HG02938 (cell line): Measurements from ENCODE around the gene TBC1D3L.
"Not testable (repeated sequence)": the region's sequence is repeated elsewhere in the genome, so short reads cannot be mapped to it uniquely, and the experiment has no call there.

ENCODE experiments used
- ATAC-seq: cut with Tn5 transposase; IDR thresholded peaks from one replicate; pipeline ENCODE4 v1.9.1; 2021; ENCODE audit warnings: mild to moderate bottlenecking, moderate library complexity; ENCODE audit not compliant: unreplicated experiment

Gene TBC1D3L

DNA sequence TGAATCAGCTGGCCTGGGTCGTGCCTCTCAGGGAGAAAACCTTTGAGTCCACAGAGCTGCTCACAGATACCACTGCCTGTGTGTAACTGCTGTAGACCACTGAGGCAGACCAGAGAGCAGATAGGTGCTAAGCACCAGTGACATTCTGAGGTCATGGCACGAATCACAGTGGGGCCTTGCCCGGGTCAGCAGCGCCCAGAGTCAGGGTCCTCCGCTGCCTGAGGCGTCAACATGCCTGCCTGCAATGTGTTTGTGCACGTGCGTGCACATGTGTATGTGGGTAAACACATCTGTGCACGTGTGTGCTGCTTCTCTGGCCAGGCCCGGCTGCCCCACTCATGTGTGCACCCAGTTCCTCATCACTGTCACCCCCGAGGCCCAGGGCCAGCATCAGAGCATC, at the start of gene TBC1D3L:
TSS of gene TBC1D3L (minus strand) at position 101 of the 400 bp plus-strand sequence. CDS start 1,540 bp downstream, outside the sequence.
- not testable (repeated sequence) for ATAC-seq

- ATAC-seq: not testable (repeated sequence)
Observed at GRCh38 chr17:38003676-38004075, 14.8 kb upstream of the TBC1D3L start, which contains the start of gene TBC1D3D. TSS of gene TBC1D3D (plus strand) at chr17:38003976. CDS start at chr17:38005561, 1,585 bp downstream.
